ENCODE results near the gene POU2F1.

GRCh38 chr1:167317463-167317862, 96.8 kb downstream of the POU2F1 start:
- TF ChIP-seq EZH2 (IDR thresholded peaks at IDR 0.05; ENCODE audit: low read length): no peak
- TF ChIP-seq CTCF (optimal IDR thresholded peaks at IDR 0.05 in 1 of 3, IDR thresholded peaks at IDR 0.05 in 1 of 3, conservative IDR thresholded peaks at IDR 0.05 in 1 of 3; ENCODE audit: extremely low read depth in 1 of 3, insufficient read depth in 2 of 3, low read length in 3 of 3): no peak
